Uterus (tissue), 2 donors: ENCODE data around the gene ATOH7.

Source experiments
- CTCF ChIP-seq, 4 experiments: fragments of 200-600 bp in 2 of 4; fragments of 450-650 bp in 2 of 4; sonication (generic) in 2 of 4; IDR thresholded peaks; one replicate each; pipeline ENCODE4 v1.5.1; 2016 to 2019; ENCODE audit warnings: antibody characterized with exemption in 4 of 4, mild to moderate bottlenecking in 2 of 4, moderate library complexity in 1 of 4
- POLR2A ChIP-seq, 2 donors: fragments of 450-650 bp; IDR thresholded peaks; one replicate each; pipeline ENCODE4 v1.6.1; 2016; ENCODE audit warnings: antibody characterized with exemption in 2 of 2, mild to moderate bottlenecking in 1 of 2, moderate library complexity in 1 of 2

GRCh38 chr10:68211669-68212068 is 20.2 kb downstream of the ATOH7 start:
- TF ChIP-seq CTCF (IDR thresholded peaks at IDR 0.05), result no peak
- TF ChIP-seq POLR2A (IDR thresholded peaks at IDR 0.05), result no peak
